ENCODE data around the gene LRFN4.

DNA sequence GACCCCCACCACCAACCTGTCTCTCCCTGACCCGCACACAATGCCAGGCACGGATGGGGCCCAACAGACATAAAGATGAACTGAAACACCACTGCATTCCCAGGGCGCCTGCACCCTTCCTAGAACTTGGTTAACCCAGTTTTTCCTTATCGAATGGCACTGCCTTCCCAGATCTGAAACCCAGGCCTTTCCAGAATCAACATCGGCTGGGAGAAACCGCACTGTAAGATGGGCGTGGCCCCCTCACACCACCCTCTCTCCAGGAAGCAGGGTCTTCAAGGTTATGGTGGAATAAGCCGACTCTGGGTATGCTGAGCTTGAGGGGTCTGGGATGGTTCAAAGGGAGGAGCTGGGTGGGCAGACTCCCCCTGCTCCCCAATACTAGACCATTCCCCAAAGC, 23.1 kb downstream of the LRFN4 start:
- no peak for TF ChIP-seq CTCF (conservative IDR thresholded peaks at IDR 0.05 in 1 of 2, IDR thresholded peaks at IDR 0.05 in 1 of 2; ENCODE audit: extremely low read depth in 1 of 2, insufficient read depth in 1 of 2, low read depth in 1 of 2, low read length in 2 of 2)
- TF ChIP-seq EZH2 (IDR thresholded peaks at IDR 0.05; ENCODE audit: borderline replicate concordance, low read length) = no peak

Data from mammary epithelial cell (primary cell).